Measurements from ENCODE around the gene TBCE.
"Not testable (repeated sequence)": the region's sequence is repeated elsewhere in the genome, so short reads cannot be mapped to it uniquely, and the experiment has no call there.

The TBCE gene

GRCh38 chr1:235429143-235429542, 61.9 kb downstream of the TBCE start:
- no peak for DNase-seq
- in situ Hi-C loops (cut with HindIII; ENCODE audit: low pct_ligation_motif_present, low pct_unique_long_range_greater_than_20kb, low sequenced_read_pairs): no loop called here

GRCh38 chr1:235430991-235431390, 63.8 kb downstream of the TBCE start:
- in situ Hi-C loops (cut with HindIII; ENCODE audit: low pct_ligation_motif_present, low pct_unique_long_range_greater_than_20kb, low sequenced_read_pairs): no loop called here
- DNase-seq: no peak

- DNase-seq: no peak
- in situ Hi-C loops (cut with HindIII; ENCODE audit: low pct_ligation_motif_present, low pct_unique_long_range_greater_than_20kb, low sequenced_read_pairs): no loop called here
Measured at GRCh38 chr1:235434001-235434400, 66.8 kb downstream of the TBCE start.

- DNase-seq: no peak
- in situ Hi-C loops (cut with HindIII; ENCODE audit: low pct_ligation_motif_present, low pct_unique_long_range_greater_than_20kb, low sequenced_read_pairs): no loop called here
Measured at GRCh38 chr1:235441159-235441685, 74.0 kb downstream of the TBCE start.

GRCh38 chr1:235442788-235443429, 75.7 kb downstream of the TBCE start:
- in situ Hi-C loops (cut with HindIII; ENCODE audit: low pct_ligation_motif_present, low pct_unique_long_range_greater_than_20kb, low sequenced_read_pairs): no loop called here
- DNase-seq: peak; percentile 65

- in situ Hi-C loops (cut with HindIII; ENCODE audit: low pct_ligation_motif_present, low pct_unique_long_range_greater_than_20kb, low sequenced_read_pairs): no loop called here
- DNase-seq: no peak
Measured at GRCh38 chr1:235448616-235449015, 81.4 kb downstream of the TBCE start.

- in situ Hi-C loops (cut with HindIII; ENCODE audit: low pct_ligation_motif_present, low pct_unique_long_range_greater_than_20kb, low sequenced_read_pairs): no loop called here
- no peak for DNase-seq
Measured at GRCh38 chr1:235450433-235450832, 83.2 kb downstream of the TBCE start.

GRCh38 chr1:235450886-235451483, 83.8 kb downstream of the TBCE start:
- in situ Hi-C loops (cut with HindIII; ENCODE audit: low pct_ligation_motif_present, low pct_unique_long_range_greater_than_20kb, low sequenced_read_pairs): no loop called here
- DNase-seq: no peak

- in situ Hi-C loops (cut with HindIII; ENCODE audit: low pct_ligation_motif_present, low pct_unique_long_range_greater_than_20kb, low sequenced_read_pairs): no loop called here
- DNase-seq: no peak
Measured at GRCh38 chr1:235454021-235454420, 86.8 kb downstream of the TBCE start.

GRCh38 chr1:235455097-235455496, 87.9 kb downstream of the TBCE start:
- in situ Hi-C loops (cut with HindIII; ENCODE audit: low pct_ligation_motif_present, low pct_unique_long_range_greater_than_20kb, low sequenced_read_pairs): no loop called here
- no peak for DNase-seq

GRCh38 chr1:235455823-235456222, 88.6 kb downstream of the TBCE start:
- no peak for DNase-seq

GRCh38 chr1:235457856-235458255, 90.6 kb downstream of the TBCE start:
- in situ Hi-C loops (cut with HindIII; ENCODE audit: low pct_ligation_motif_present, low pct_unique_long_range_greater_than_20kb, low sequenced_read_pairs); DNase-seq: not testable (repeated sequence)

More at GRCh38 chr1:235455823-235456222, 88.6 kb downstream of the TBCE start:
- in situ Hi-C loops (cut with HindIII; ENCODE audit: low pct_ligation_motif_present, low pct_unique_long_range_greater_than_20kb, low sequenced_read_pairs): no loop called here

- no peak for DNase-seq
- in situ Hi-C loops (cut with HindIII; ENCODE audit: low pct_ligation_motif_present, low pct_unique_long_range_greater_than_20kb, low sequenced_read_pairs): no loop called here
Measured at GRCh38 chr1:235460770-235461169, 93.5 kb downstream of the TBCE start.

- in situ Hi-C loops (cut with HindIII; ENCODE audit: low pct_ligation_motif_present, low pct_unique_long_range_greater_than_20kb, low sequenced_read_pairs): no loop called here
Measured at GRCh38 chr1:235461954-235462353, 94.7 kb downstream of the TBCE start.

GRCh38 chr1:235462832-235463231, 95.6 kb downstream of the TBCE start:
- DNase-seq; in situ Hi-C loops (cut with HindIII; ENCODE audit: low pct_ligation_motif_present, low pct_unique_long_range_greater_than_20kb, low sequenced_read_pairs): not testable (repeated sequence)

More at GRCh38 chr1:235461954-235462353, 94.7 kb downstream of the TBCE start:
- DNase-seq: no peak

GRCh38 chr1:235465066-235465465, 97.8 kb downstream of the TBCE start:
- in situ Hi-C loops (cut with HindIII; ENCODE audit: low pct_ligation_motif_present, low pct_unique_long_range_greater_than_20kb, low sequenced_read_pairs): no loop called here
- DNase-seq: no peak

GRCh38 chr1:235468004-235468403, 100.8 kb downstream of the TBCE start:
- DNase-seq: no peak
- in situ Hi-C loops (cut with HindIII; ENCODE audit: low pct_ligation_motif_present, low pct_unique_long_range_greater_than_20kb, low sequenced_read_pairs): no loop called here

- in situ Hi-C loops (cut with HindIII; ENCODE audit: low pct_ligation_motif_present, low pct_unique_long_range_greater_than_20kb, low sequenced_read_pairs): no loop called here
- DNase-seq: peak; percentile 51
Measured at GRCh38 chr1:235468970-235469369, 101.7 kb downstream of the TBCE start.

- in situ Hi-C loops (cut with HindIII; ENCODE audit: low pct_ligation_motif_present, low pct_unique_long_range_greater_than_20kb, low sequenced_read_pairs): not testable (repeated sequence)
Measured at GRCh38 chr1:235469897-235470296, 102.7 kb downstream of the TBCE start.

More at GRCh38 chr1:235469897-235470296, 102.7 kb downstream of the TBCE start:
- not testable (repeated sequence) for DNase-seq

All from ACHN (cell line).